Measurements from ENCODE around the gene F8A3. TPM values are rescaled to one million over a fixed set of nuclear protein-coding genes. Genes with fewer than 3 reads are reported as not detected.

F8A3 gene
- total and polyA plus RNA-seq, 2 of the 4 experiments (the other 2 are of a cell fraction), result 0.18 to 1.5 TPM

- no peak overlapping the region for H2BK15ac ChIP-seq (ENCODE audit: low read depth, low read length)
- no peak overlapping the region for H3K27ac ChIP-seq (ENCODE audit: insufficient read depth, low read length)
- H2AK9ac ChIP-seq (replicated peaks; ENCODE audit: low read depth, low read length, poor library complexity), result no peak overlapping the region
- no peaks in the 10 kb centered on the region for H3K9me1 ChIP-seq (ENCODE audit: insufficient read depth, low read length)
- no peak overlapping the region for H3K4me3 ChIP-seq (ENCODE audit: insufficient read depth, low read depth, low read length)
- no peak overlapping the region for H4K91ac ChIP-seq (ENCODE audit: insufficient read depth, low read depth, low read length)
- no peak overlapping the region for H3K4me2 ChIP-seq (ENCODE audit: low read depth, low read length)
- dilution Hi-C loops (cut with HindIII; ENCODE audit: low sequenced_read_pairs, unreplicated experiment), result no loop called here
- no peak overlapping the region for H3K14ac ChIP-seq (replicated peaks; ENCODE audit: low read depth, low read length)
- H4K5ac ChIP-seq (ENCODE audit: low read depth, low read length), result no peak overlapping the region
- no peaks in the 10 kb centered on the region for H4K20me1 ChIP-seq (ENCODE audit: insufficient read depth, low read length)
- 29% methylated on average over 1 of the region's 9 CpGs; no CpG with 5 or more reads in 1 of the 2 experiments for WGBS, 2 experiments (ENCODE audit: extremely low coverage in 2 of 2, insufficient read length in 1 of 2)
- no peak overlapping the region for H2BK120ac ChIP-seq (ENCODE audit: low read depth, low read length)
- DNase-seq (no peak), ATAC-seq (ENCODE audit: low read depth) (no peak)
- H3K4ac ChIP-seq (ENCODE audit: low read depth, low read length), result no peak overlapping the region
- H3K4me1 ChIP-seq (ENCODE audit: control insufficient read depth, insufficient read depth, low read length), result no peaks in the 10 kb centered on the region
- H3K27me3 ChIP-seq (ENCODE audit: control insufficient read depth, insufficient read depth, low read length), result no peaks in the 10 kb centered on the region
- no peak overlapping the region for H2AK5ac ChIP-seq (ENCODE audit: low read depth, low read length)
- POLR2A ChIA-PET (ENCODE audit: unreplicated experiment), result no interaction called here
- H3K9ac ChIP-seq (ENCODE audit: low read depth, low read length), result no peak overlapping the region
- no peak overlapping the region for H3K18ac ChIP-seq (ENCODE audit: low read depth, low read length)
- no peaks in the 10 kb centered on the region for H3K79me1 ChIP-seq (ENCODE audit: low read depth in 1 of 2, low read length in 2 of 2)
- in situ Hi-C loops (cut with MboI; ENCODE audit: low sequenced_read_pairs), result no loop called here
- H2AFZ ChIP-seq (replicated peaks; ENCODE audit: low read length, poor library complexity), result no peak overlapping the region
- TF ChIP-seq MAFK (IDR thresholded peaks at IDR 0.05; ENCODE audit: low read depth, low read length) (no peak), CEBPB (IDR thresholded peaks at IDR 0.05; ENCODE audit: low read depth, low read length) (0 out of 2 replicates have a peak, but pooled peaks have one; percentile 20)
- no peaks in the 10 kb centered on the region for H3K36me3 ChIP-seq (ENCODE audit: control insufficient read depth, insufficient read depth, low read length)
- H3K9me3 ChIP-seq (ENCODE audit: control insufficient read depth, insufficient read depth, low read length), result peaks cover 3% of the 10 kb centered on the region; the same call in 1 of the 2 replicates
- H4K8ac ChIP-seq (ENCODE audit: low read depth in 2 of 2, low read length in 2 of 2), result no peak overlapping the region
- H2BK5ac ChIP-seq (ENCODE audit: low read depth, low read length, poor library complexity, severe bottlenecking), result no peak overlapping the region
- no peak overlapping the region for H3K56ac ChIP-seq (ENCODE audit: extremely low read depth, insufficient read depth, low read length)
- CTCF ChIA-PET, result no interaction called here
- H2BK20ac ChIP-seq (ENCODE audit: low read depth, low read length), result no peak overlapping the region
- intact Hi-C loops (cut with micrococcal nuclease), result no loop called here
- no TSS peak for BruUV-seq (replicated peaks)
- H3K23ac ChIP-seq (ENCODE audit: low read depth, low read length), result no peak overlapping the region
These were observed 23.3 kb downstream of the F8A3 start for GRCh38 chrX:155434906-155435743.
